HEK293 (cell line): ENCODE data around the gene KPNA3.

Source experiments
- CTCF ChIA-PET: fragments of 350-600 bp; formaldehyde crosslinking; extraction: SDS; loops from one replicate; lab custom pipeline; 2021; ENCODE audit warnings: antibody characterized with exemption; lab: Yijun Ruan, JAX
- POLR2A ChIA-PET: fragments of 300-600 bp; formaldehyde crosslinking; extraction: SDS; loops from one replicate; lab custom pipeline; 2020; ENCODE audit warnings: antibody characterized with exemption, inconsistent platforms; lab: Yijun Ruan, JAX
- H3K27ac ChIP-seq: fragments of 200-500 bp; sonication (Bioruptor generic); 2 replicates; pipeline ENCODE4 v1.5.1; 2014; ENCODE audit warnings: low read depth, low read length, control low read depth, inconsistent platforms; ENCODE audit errors: extremely low read depth
- H3K36me3 ChIP-seq, 2 experiments: fragments of 200-500 bp in 1 of 2; sonication (Bioruptor generic) in 1 of 2; 1 replicate in 1 of 2; 2 replicates in 1 of 2; pipeline ENCODE4 v1.5.1; 2014 to 2017; ENCODE audit warnings: inconsistent platforms in 2 of 2, low read length in 2 of 2; ENCODE audit not compliant: control insufficient read depth in 2 of 2, insufficient read depth in 1 of 2
- H3K4me1 ChIP-seq: fragments of 200-500 bp; sonication (Bioruptor generic); 2 replicates; pipeline ENCODE4 v1.5.1; 2014; ENCODE audit warnings: mild to moderate bottlenecking, low read length, inconsistent platforms; ENCODE audit not compliant: control insufficient read depth, insufficient read depth
- H3K4me3 ChIP-seq: 2 replicates; pipeline ENCODE4 v1.5.1; 2011; ENCODE audit warnings: low read depth, mild to moderate bottlenecking, control low read depth, low read length, moderate library complexity
- H3K9me3 ChIP-seq: fragments of 200-500 bp; sonication (Bioruptor generic); 2 replicates; pipeline ENCODE4 v1.5.1; 2014; ENCODE audit warnings: low read depth, low read length, inconsistent platforms; ENCODE audit not compliant: control insufficient read depth, insufficient read depth
- FEZF1 ChIP-seq: fragments of 450-650 bp; formaldehyde crosslinking; IDR thresholded peaks from 2 replicates; pipeline ENCODE4 v1.5.1; 2016; ENCODE audit warnings: missing biosample characterization, missing genetic modification characterization
- SP2 ChIP-seq: fragments of 450-650 bp; formaldehyde crosslinking; IDR thresholded peaks from 2 replicates; pipeline ENCODE4 v1.5.1; 2016; ENCODE audit warnings: missing biosample characterization, missing genetic modification characterization
- SP3 ChIP-seq: fragments of 450-650 bp; formaldehyde crosslinking; IDR thresholded peaks from 2 replicates; pipeline ENCODE4 v1.5.1; 2016; ENCODE audit warnings: missing biosample characterization, missing genetic modification characterization
- ZFP37 ChIP-seq: fragments of 450-650 bp; formaldehyde crosslinking; IDR thresholded peaks from 2 replicates; pipeline ENCODE4 v1.5.1; 2016; ENCODE audit warnings: missing biosample characterization, missing genetic modification characterization
- ZNF10 ChIP-seq: fragments of 450-650 bp; formaldehyde crosslinking; IDR thresholded peaks from 2 replicates; pipeline ENCODE4 v1.5.1; 2017; ENCODE audit warnings: missing biosample characterization, missing genetic modification characterization
- ZNF2 ChIP-seq: fragments of 450-650 bp; formaldehyde crosslinking; IDR thresholded peaks from 2 replicates; pipeline ENCODE4 v1.5.1; 2016; ENCODE audit warnings: missing biosample characterization, missing genetic modification characterization
- ZNF24 ChIP-seq: fragments of 450-650 bp; formaldehyde crosslinking; IDR thresholded peaks from 2 replicates; pipeline ENCODE4 v1.5.1; 2016; ENCODE audit warnings: missing biosample characterization, missing genetic modification characterization
- ZNF341 ChIP-seq: fragments of 450-650 bp; formaldehyde crosslinking; IDR thresholded peaks from 2 replicates; pipeline ENCODE4; 2016; ENCODE audit warnings: low read depth, missing biosample characterization, missing genetic modification characterization
- ZNF350 ChIP-seq: fragments of 450-650 bp; formaldehyde crosslinking; IDR thresholded peaks from 2 replicates; pipeline ENCODE4 v1.5.0; 2017; ENCODE audit warnings: missing biosample characterization, mild to moderate bottlenecking, missing genetic modification characterization
- ZNF391 ChIP-seq: fragments of 450-650 bp; formaldehyde crosslinking; IDR thresholded peaks from 2 replicates; pipeline ENCODE4 v1.5.1; 2016; ENCODE audit warnings: low read depth, missing biosample characterization, missing genetic modification characterization, borderline replicate concordance
- ZNF394 ChIP-seq: fragments of 450-650 bp; formaldehyde crosslinking; IDR thresholded peaks from 2 replicates; pipeline ENCODE4 v1.5.1; 2016; ENCODE audit warnings: missing biosample characterization, missing genetic modification characterization, mild to moderate bottlenecking, moderate library complexity, borderline replicate concordance
- ZNF521 ChIP-seq: fragments of 450-650 bp; formaldehyde crosslinking; IDR thresholded peaks from 2 replicates; pipeline ENCODE4 v1.5.1; 2017; ENCODE audit warnings: missing biosample characterization, mild to moderate bottlenecking, missing genetic modification characterization
- ZNF548 ChIP-seq: fragments of 450-650 bp; formaldehyde crosslinking; IDR thresholded peaks from 2 replicates; pipeline ENCODE4 v1.5.1; 2016; ENCODE audit warnings: missing biosample characterization, missing genetic modification characterization
- ZNF549 ChIP-seq: fragments of 450-650 bp; IDR thresholded peaks from 2 replicates; pipeline ENCODE4 v1.5.1; 2018; ENCODE audit warnings: missing biosample characterization, missing genetic modification characterization, mild to moderate bottlenecking, inconsistent platforms, moderate library complexity
- ZNF600 ChIP-seq: fragments of 450-650 bp; formaldehyde crosslinking; IDR thresholded peaks from 2 replicates; pipeline ENCODE4 v1.5.1; 2016; ENCODE audit warnings: missing biosample characterization, missing genetic modification characterization
- ZNF610 ChIP-seq: fragments of 450-650 bp; formaldehyde crosslinking; IDR thresholded peaks from 2 replicates; pipeline ENCODE4 v1.5.1; 2016; ENCODE audit warnings: missing biosample characterization, missing genetic modification characterization, borderline replicate concordance
- ZNF629 ChIP-seq: fragments of 450-650 bp; formaldehyde crosslinking; IDR thresholded peaks from 2 replicates; pipeline ENCODE4 v1.5.1; 2017; ENCODE audit warnings: missing biosample characterization, missing genetic modification characterization
- ZNF664 ChIP-seq: fragments of 450-650 bp; formaldehyde crosslinking; IDR thresholded peaks from 2 replicates; pipeline ENCODE4 v1.5.1; 2016; ENCODE audit warnings: missing biosample characterization, missing genetic modification characterization
- TF ChIP-seq, protein P1 (sequence below): fragments of 450-650 bp; formaldehyde crosslinking; IDR thresholded peaks from 2 replicates; pipeline ENCODE4 v1.5.1; 2017; ENCODE audit warnings: missing biosample characterization, mild to moderate bottlenecking, missing genetic modification characterization, moderate library complexity
- TF ChIP-seq, protein P2 (sequence below): fragments of 450-650 bp; formaldehyde crosslinking; conservative IDR thresholded peaks from 2 replicates; pipeline ENCODE4 v1.5.1; 2016; ENCODE audit warnings: low read depth, missing biosample characterization, missing genetic modification characterization
- TF ChIP-seq, protein P3 (sequence below): fragments of 450-650 bp; formaldehyde crosslinking; IDR thresholded peaks from 2 replicates; pipeline ENCODE4 v1.5.1; 2016; ENCODE audit warnings: missing biosample characterization, missing genetic modification characterization, low read depth
- TF ChIP-seq, protein P4 (sequence below): fragments of 450-650 bp; formaldehyde crosslinking; IDR thresholded peaks from 2 replicates; pipeline ENCODE4 v1.5.1; 2016; ENCODE audit warnings: missing biosample characterization, missing genetic modification characterization
- TF ChIP-seq, protein P5 (sequence below): fragments of 450-650 bp; formaldehyde crosslinking; IDR thresholded peaks from 2 replicates; pipeline ENCODE4 v1.5.1; 2016; ENCODE audit warnings: missing biosample characterization, missing genetic modification characterization

The KPNA3 gene, protein sequence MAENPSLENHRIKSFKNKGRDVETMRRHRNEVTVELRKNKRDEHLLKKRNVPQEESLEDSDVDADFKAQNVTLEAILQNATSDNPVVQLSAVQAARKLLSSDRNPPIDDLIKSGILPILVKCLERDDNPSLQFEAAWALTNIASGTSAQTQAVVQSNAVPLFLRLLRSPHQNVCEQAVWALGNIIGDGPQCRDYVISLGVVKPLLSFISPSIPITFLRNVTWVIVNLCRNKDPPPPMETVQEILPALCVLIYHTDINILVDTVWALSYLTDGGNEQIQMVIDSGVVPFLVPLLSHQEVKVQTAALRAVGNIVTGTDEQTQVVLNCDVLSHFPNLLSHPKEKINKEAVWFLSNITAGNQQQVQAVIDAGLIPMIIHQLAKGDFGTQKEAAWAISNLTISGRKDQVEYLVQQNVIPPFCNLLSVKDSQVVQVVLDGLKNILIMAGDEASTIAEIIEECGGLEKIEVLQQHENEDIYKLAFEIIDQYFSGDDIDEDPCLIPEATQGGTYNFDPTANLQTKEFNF

DNA sequence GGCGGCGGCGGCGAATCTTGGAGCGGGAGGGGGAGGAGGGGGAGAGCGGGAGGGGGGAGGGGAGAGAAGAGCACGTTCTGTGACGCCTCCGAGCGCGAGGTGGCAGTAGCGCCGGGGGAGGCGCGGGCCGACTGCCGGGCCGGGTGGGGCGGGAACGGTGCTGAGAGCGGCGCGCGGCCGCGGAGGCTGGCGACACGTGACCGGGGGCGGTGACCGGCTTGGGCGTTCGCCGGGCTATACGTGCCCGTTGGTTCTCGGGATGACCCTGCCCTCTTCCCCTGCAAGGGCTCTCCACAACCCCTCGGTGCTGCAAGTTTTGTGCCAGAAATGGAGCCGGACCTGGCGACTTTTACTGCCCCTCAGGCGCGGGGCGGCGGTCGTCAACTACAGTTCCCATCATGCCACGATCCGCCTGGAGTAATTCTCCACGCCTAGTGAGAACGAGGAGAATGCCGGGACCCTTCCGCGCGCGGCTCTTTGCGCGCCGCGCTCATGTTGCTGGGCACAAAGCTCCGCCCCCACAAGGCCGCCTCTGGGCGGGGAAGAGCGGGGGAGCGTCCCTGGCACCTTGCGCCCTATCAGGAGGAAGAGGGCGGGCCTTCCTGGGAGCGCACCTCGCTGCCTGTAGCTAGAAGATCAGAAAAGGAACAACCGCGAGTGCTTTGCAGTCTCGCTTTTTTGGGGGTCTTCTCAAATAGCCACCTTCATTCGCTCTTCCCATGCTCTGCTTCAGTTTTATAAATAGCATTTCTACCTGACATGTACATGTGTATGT is at the start of gene KPNA3:
Gene KPNA3 (minus strand): TSS at position 133 of the 775 bp plus-strand sequence. CDS start 176 bp downstream, outside the sequence.
- CTCF ChIA-PET, result interaction anchor here (1.0 to 2.0 kb wide), 3 partner anchors 11 to 123 kb away, joined by 3 to 9 read pairs (median 6); no protein-coding TSS in a partner anchor
- no peaks in the 10 kb centered on the region for H3K9me3 ChIP-seq
- TF ChIP-seq ZNF24 (tag by site-specific recombination), result peak; percentile 79
- peak; percentile 64 for TF ChIP-seq ZNF394 (tag by site-specific recombination)
- TF ChIP-seq ZNF629 (tag by site-specific recombination), result peak; percentile 59; the same call in 1 of the 2 replicates
- 0 out of 2 replicates have a peak, but pooled peaks have one; percentile 49 for TF ChIP-seq ZFP37 (tag by site-specific recombination)
- TF ChIP-seq, protein P1, sequence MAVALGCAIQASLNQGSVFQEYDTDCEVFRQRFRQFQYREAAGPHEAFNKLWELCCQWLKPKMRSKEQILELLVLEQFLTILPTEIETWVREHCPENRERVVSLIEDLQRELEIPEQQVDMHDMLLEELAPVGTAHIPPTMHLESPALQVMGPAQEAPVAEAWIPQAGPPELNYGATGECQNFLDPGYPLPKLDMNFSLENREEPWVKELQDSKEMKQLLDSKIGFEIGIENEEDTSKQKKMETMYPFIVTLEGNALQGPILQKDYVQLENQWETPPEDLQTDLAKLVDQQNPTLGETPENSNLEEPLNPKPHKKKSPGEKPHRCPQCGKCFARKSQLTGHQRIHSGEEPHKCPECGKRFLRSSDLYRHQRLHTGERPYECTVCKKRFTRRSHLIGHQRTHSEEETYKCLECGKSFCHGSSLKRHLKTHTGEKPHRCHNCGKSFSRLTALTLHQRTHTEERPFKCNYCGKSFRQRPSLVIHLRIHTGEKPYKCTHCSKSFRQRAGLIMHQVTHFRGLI (tag by site-specific recombination), result peak; percentile 85
- no peak for TF ChIP-seq FEZF1 (tag by site-specific recombination)
- TF ChIP-seq ZNF2 (tag by site-specific recombination), result peak; percentile 82; the same call in 1 of the 2 replicates
- no peak for TF ChIP-seq ZNF548 (tag by site-specific recombination)
- TF ChIP-seq, protein P2, sequence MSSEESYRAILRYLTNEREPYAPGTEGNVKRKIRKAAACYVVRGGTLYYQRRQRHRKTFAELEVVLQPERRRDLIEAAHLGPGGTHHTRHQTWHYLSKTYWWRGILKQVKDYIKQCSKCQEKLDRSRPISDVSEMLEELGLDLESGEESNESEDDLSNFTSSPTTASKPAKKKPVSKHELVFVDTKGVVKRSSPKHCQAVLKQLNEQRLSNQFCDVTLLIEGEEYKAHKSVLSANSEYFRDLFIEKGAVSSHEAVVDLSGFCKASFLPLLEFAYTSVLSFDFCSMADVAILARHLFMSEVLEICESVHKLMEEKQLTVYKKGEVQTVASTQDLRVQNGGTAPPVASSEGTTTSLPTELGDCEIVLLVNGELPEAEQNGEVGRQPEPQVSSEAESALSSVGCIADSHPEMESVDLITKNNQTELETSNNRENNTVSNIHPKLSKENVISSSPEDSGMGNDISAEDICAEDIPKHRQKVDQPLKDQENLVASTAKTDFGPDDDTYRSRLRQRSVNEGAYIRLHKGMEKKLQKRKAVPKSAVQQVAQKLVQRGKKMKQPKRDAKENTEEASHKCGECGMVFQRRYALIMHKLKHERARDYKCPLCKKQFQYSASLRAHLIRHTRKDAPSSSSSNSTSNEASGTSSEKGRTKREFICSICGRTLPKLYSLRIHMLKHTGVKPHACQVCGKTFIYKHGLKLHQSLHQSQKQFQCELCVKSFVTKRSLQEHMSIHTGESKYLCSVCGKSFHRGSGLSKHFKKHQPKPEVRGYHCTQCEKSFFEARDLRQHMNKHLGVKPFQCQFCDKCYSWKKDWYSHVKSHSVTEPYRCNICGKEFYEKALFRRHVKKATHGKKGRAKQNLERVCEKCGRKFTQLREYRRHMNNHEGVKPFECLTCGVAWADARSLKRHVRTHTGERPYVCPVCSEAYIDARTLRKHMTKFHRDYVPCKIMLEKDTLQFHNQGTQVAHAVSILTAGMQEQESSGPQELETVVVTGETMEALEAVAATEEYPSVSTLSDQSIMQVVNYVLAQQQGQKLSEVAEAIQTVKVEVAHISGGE (tag by site-specific recombination), result 0 out of 2 replicates have a peak, but pooled peaks have one; percentile 30
- peak; percentile 72 for TF ChIP-seq ZNF610
- TF ChIP-seq ZNF521, result no peak
- TF ChIP-seq ZNF341 (tag by site-specific recombination), result peak; percentile 80
- no peak for TF ChIP-seq ZNF664 (tag by site-specific recombination)
- TF ChIP-seq ZNF391, result peak; percentile 33; the same call in 1 of the 2 replicates
- peak; percentile 87 for TF ChIP-seq SP2
- TF ChIP-seq, protein P3, sequence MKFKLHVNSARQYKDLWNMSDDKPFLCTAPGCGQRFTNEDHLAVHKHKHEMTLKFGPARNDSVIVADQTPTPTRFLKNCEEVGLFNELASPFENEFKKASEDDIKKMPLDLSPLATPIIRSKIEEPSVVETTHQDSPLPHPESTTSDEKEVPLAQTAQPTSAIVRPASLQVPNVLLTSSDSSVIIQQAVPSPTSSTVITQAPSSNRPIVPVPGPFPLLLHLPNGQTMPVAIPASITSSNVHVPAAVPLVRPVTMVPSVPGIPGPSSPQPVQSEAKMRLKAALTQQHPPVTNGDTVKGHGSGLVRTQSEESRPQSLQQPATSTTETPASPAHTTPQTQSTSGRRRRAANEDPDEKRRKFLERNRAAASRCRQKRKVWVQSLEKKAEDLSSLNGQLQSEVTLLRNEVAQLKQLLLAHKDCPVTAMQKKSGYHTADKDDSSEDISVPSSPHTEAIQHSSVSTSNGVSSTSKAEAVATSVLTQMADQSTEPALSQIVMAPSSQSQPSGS (tag by site-specific recombination), result no peak
- no peak for TF ChIP-seq ZNF549 (tag by site-specific recombination)
- peak; percentile 90 for TF ChIP-seq SP3 (tag by site-specific recombination)
- TF ChIP-seq, protein P4, sequence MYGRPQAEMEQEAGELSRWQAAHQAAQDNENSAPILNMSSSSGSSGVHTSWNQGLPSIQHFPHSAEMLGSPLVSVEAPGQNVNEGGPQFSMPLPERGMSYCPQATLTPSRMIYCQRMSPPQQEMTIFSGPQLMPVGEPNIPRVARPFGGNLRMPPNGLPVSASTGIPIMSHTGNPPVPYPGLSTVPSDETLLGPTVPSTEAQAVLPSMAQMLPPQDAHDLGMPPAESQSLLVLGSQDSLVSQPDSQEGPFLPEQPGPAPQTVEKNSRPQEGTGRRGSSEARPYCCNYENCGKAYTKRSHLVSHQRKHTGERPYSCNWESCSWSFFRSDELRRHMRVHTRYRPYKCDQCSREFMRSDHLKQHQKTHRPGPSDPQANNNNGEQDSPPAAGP (tag by site-specific recombination), result peak; percentile 84; the same call in 1 of the 2 replicates
- peak; percentile 54; the same call in 1 of the 2 replicates for TF ChIP-seq ZNF600
- TF ChIP-seq, protein P5, sequence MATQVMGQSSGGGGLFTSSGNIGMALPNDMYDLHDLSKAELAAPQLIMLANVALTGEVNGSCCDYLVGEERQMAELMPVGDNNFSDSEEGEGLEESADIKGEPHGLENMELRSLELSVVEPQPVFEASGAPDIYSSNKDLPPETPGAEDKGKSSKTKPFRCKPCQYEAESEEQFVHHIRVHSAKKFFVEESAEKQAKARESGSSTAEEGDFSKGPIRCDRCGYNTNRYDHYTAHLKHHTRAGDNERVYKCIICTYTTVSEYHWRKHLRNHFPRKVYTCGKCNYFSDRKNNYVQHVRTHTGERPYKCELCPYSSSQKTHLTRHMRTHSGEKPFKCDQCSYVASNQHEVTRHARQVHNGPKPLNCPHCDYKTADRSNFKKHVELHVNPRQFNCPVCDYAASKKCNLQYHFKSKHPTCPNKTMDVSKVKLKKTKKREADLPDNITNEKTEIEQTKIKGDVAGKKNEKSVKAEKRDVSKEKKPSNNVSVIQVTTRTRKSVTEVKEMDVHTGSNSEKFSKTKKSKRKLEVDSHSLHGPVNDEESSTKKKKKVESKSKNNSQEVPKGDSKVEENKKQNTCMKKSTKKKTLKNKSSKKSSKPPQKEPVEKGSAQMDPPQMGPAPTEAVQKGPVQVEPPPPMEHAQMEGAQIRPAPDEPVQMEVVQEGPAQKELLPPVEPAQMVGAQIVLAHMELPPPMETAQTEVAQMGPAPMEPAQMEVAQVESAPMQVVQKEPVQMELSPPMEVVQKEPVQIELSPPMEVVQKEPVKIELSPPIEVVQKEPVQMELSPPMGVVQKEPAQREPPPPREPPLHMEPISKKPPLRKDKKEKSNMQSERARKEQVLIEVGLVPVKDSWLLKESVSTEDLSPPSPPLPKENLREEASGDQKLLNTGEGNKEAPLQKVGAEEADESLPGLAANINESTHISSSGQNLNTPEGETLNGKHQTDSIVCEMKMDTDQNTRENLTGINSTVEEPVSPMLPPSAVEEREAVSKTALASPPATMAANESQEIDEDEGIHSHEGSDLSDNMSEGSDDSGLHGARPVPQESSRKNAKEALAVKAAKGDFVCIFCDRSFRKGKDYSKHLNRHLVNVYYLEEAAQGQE (tag by site-specific recombination), result peak; percentile 36; the same call in 1 of the 2 replicates
- TF ChIP-seq ZNF350, result no peak
- TF ChIP-seq ZNF10 (tag by site-specific recombination), result 0 out of 2 replicates have a peak, but pooled peaks have one; percentile 11

More for the DNA sequence above, at the start of gene KPNA3:
- Histone ChIP-seq H3K36me3 (peaks cover 0 to 4% of the 10 kb centered on the region in 2 experiments; a peak in 1 of 3 replicates), H3K4me1 (no peaks in the 10 kb centered on the region), H3K27ac (peak within 1 kb of the TSS; percentile 87), H3K4me3 (peak within 1 kb of the TSS; percentile 80)
- POLR2A ChIA-PET, result interaction anchor here (0.6 to 1.4 kb wide), 19 partner anchors 10 to 1660 kb away, joined by 3 to 18 read pairs (median 4); partner anchors contain the start of genes EBPL, SPRYD7 and TRIM13
